NCI-H2107 treated with DMSO at 0.1 percent for 48 hours (cell line): Measurements from ENCODE around the gene PCYT1A.
"Not testable (repeated sequence)": the region's sequence is repeated elsewhere in the genome, so short reads cannot be mapped to it uniquely, and the experiment has no call there.

ENCODE experiments used
- DNase-seq: peaks from one replicate; lab custom pipeline; 2025; ENCODE audit not compliant: unreplicated experiment; lab: John Stamatoyannopoulos, UW

The PCYT1A gene

GRCh38 chr3:196193736-196194541 is 93.6 kb downstream of the PCYT1A start:
- no peak for DNase-seq

- no peak for DNase-seq
Observed at GRCh38 chr3:196193133-196193735, 94.3 kb downstream of the PCYT1A start.

GRCh38 chr3:196192524-196193051 is 94.9 kb downstream of the PCYT1A start:
- peak; percentile 70 for DNase-seq

- DNase-seq: no peak
Observed at GRCh38 chr3:196192036-196192523, 95.4 kb downstream of the PCYT1A start.

GRCh38 chr3:196189566-196190347 is 97.8 kb downstream of the PCYT1A start:
- DNase-seq: peak; percentile 65

- DNase-seq: peak; percentile 93
Observed at GRCh38 chr3:196186651-196187573, 100.6 kb downstream of the PCYT1A start.

- no peak for DNase-seq
Observed at GRCh38 chr3:196184881-196185280, 102.6 kb downstream of the PCYT1A start.

- DNase-seq: not testable (repeated sequence)
Observed at GRCh38 chr3:196184169-196184432, 103.4 kb downstream of the PCYT1A start.

- peak; percentile 83 for DNase-seq
Observed at GRCh38 chr3:196181127-196181546, 106.4 kb downstream of the PCYT1A start.

GRCh38 chr3:196180346-196180745 is 107.2 kb downstream of the PCYT1A start:
- DNase-seq: no peak
